Activated CD8-positive, alpha-beta T cell treated with anti-CD3 and anti-CD28 coated beads for 36 hours (primary cell): ENCODE results near the gene AFAP1. TPM values are rescaled to one million over a fixed set of nuclear protein-coding genes. Genes with fewer than 3 reads are reported as not detected.

ENCODE experiments used
- ATAC-seq: fragments of 200-7000 bp; cut with Tn5 transposase; one replicate; pipeline ENCODE4 v1.10.0; 2021; ENCODE audit warnings: mild to moderate bottlenecking, moderate library complexity
- CTCF ChIA-PET: fragments of 350-600 bp; sonication (Branson Sonifier 250); formaldehyde crosslinking; loops from one replicate; lab custom pipeline; 2021; ENCODE audit warnings: antibody characterized with exemption; lab: Charles Lee
- POLR2A ChIA-PET: fragments of 350-600 bp; sonication (Branson Sonifier 250); formaldehyde crosslinking; loops from one replicate; lab custom pipeline; 2021; ENCODE audit warnings: antibody characterized with exemption; lab: Charles Lee
- DNase-seq: peaks from one replicate; pipeline ENCODE4 v3.0.0-alpha.2; 2020
- H3K27ac Mint-ChIP-seq: one replicate; pipeline ENCODE4 v1.8.0; 2021; ENCODE audit warnings: mild to moderate bottlenecking, mixed read lengths
- H3K27me3 Mint-ChIP-seq: one replicate; pipeline ENCODE4 v1.8.0; 2021; ENCODE audit warnings: mixed read lengths
- H3K36me3 Mint-ChIP-seq: one replicate; pipeline ENCODE4 v1.8.0; 2021; ENCODE audit warnings: low read depth, mixed read lengths
- H3K4me1 Mint-ChIP-seq: one replicate; pipeline ENCODE4 v1.8.0; 2021; ENCODE audit warnings: low read depth, mixed read lengths
- H3K4me3 Mint-ChIP-seq: one replicate; pipeline ENCODE4 v1.8.0; 2021; ENCODE audit warnings: mild to moderate bottlenecking, moderate library complexity, mixed read lengths
- H3K9me3 Mint-ChIP-seq: one replicate; pipeline ENCODE4 v1.8.0; 2021; ENCODE audit warnings: mixed read lengths
- CTCF ChIP-seq: fragments of 200-600 bp; IDR thresholded peaks from one replicate; pipeline ENCODE4 v1.8.0; 2022; ENCODE audit warnings: antibody characterized with exemption, mild to moderate bottlenecking
- intact Hi-C: fragments of 100-400 bp; cut with micrococcal nuclease; formaldehyde crosslinking; loops from one replicate; pipeline ENCODE4 v1.10.0; 2022
- total RNA-seq, 2 experiments: library from RNA; stranded (reverse); gene quantifications; one replicate each; pipeline ENCODE4 v1.2.3, GENCODE V29; 2021

Gene AFAP1
- total RNA-seq, 2 experiments from 2014 or later, result 25.5 to 26.5 TPM

GRCh38 chr4:7909463-7910262 is 30.0 kb downstream of the AFAP1 start:
- ChIA-PET POLR2A (interaction anchor here (0.7 kb wide), 1 partner anchor 28 kb away, joined by 3 read pairs; no protein-coding TSS in a partner anchor), CTCF (interaction anchor here (0.6 to 0.9 kb wide), 2 partner anchors 28 to 33 kb away, joined by 3 read pairs; no protein-coding TSS in a partner anchor)
- no peak overlapping the region for H3K27ac Mint-ChIP-seq
- no peaks in the 10 kb centered on the region for H3K36me3 Mint-ChIP-seq
- no peak for TF ChIP-seq CTCF
- peaks cover 23% of the 10 kb centered on the region for H3K4me1 Mint-ChIP-seq
- ATAC-seq (no peak), DNase-seq (no peak)
- H3K4me3 Mint-ChIP-seq, result no peak overlapping the region
- no peaks in the 10 kb centered on the region for H3K9me3 Mint-ChIP-seq
- intact Hi-C loops, result no loop called here
- H3K27me3 Mint-ChIP-seq, result no peaks in the 10 kb centered on the region

- Mint-ChIP-seq H3K9me3 (no peaks in the 10 kb centered on the region), H3K4me1 (peaks cover 23% of the 10 kb centered on the region), H3K36me3 (no peaks in the 10 kb centered on the region), H3K27me3 (peaks cover 2% of the 10 kb centered on the region), H3K4me3 (no peak overlapping the region), H3K27ac (no peak overlapping the region)
- POLR2A ChIA-PET, result interaction anchor here (0.6 kb wide), 1 partner anchor 51 kb away, joined by 3 read pairs; no protein-coding TSS in a partner anchor
- DNase-seq (no peak), ATAC-seq (no peak)
- CTCF ChIA-PET, result interaction anchor here (0.8 to 1.8 kb wide), 6 partner anchors 18 to 188 kb away, joined by 3 to 4 read pairs (median 4); partner anchors contain the start of gene AFAP1
- intact Hi-C loops, result no loop called here
- no peak for TF ChIP-seq CTCF
Observed at GRCh38 chr4:7908668-7909067, 31.0 kb downstream of the AFAP1 start.

GRCh38 chr4:7907142-7907541 is 32.5 kb downstream of the AFAP1 start:
- Mint-ChIP-seq H3K4me1 (peaks cover 32% of the 10 kb centered on the region), H3K27ac (no peak overlapping the region), H3K27me3 (peaks cover 2% of the 10 kb centered on the region), H3K4me3 (no peak overlapping the region), H3K36me3 (peaks cover 3% of the 10 kb centered on the region), H3K9me3 (no peaks in the 10 kb centered on the region)
- intact Hi-C loops, result no loop called here
- ChIA-PET CTCF (interaction anchor here (1.3 to 1.5 kb wide), 2 partner anchors 29 to 187 kb away, joined by 4 read pairs; no protein-coding TSS in a partner anchor), POLR2A (interaction anchor here (1.3 kb wide), 1 partner anchor 14 kb away, joined by 3 read pairs; no protein-coding TSS in a partner anchor)
- DNase-seq, result no peak
- no peak for TF ChIP-seq CTCF
- ATAC-seq, result no peak

- Mint-ChIP-seq H3K36me3 (peaks cover 3% of the 10 kb centered on the region), H3K27ac (no peak overlapping the region), H3K9me3 (no peaks in the 10 kb centered on the region), H3K4me3 (no peak overlapping the region), H3K27me3 (peaks cover 2% of the 10 kb centered on the region), H3K4me1 (peaks cover 34% of the 10 kb centered on the region)
- ATAC-seq (no peak), DNase-seq (no peak)
- TF ChIP-seq CTCF, result no peak
- ChIA-PET POLR2A (interaction anchor here (0.8 kb wide), 1 partner anchor 30 kb away, joined by 3 read pairs; no protein-coding TSS in a partner anchor), CTCF (interaction anchor here (1.5 kb wide), 1 partner anchor 30 kb away, joined by 4 read pairs; no protein-coding TSS in a partner anchor)
- intact Hi-C loops, result no loop called here
Observed at GRCh38 chr4:7906171-7906701, 33.4 kb downstream of the AFAP1 start.
